Lower lobe of right lung (tissue), 2 donors: Measurements from ENCODE around the gene IMMP2L. TPM values are rescaled to one million over a fixed set of nuclear protein-coding genes. Genes with fewer than 3 reads are reported as not detected.

Experiments used
- ATAC-seq, 2 donors: fragments of 200-7000 bp; cut with Tn5 transposase; one replicate each; pipeline ENCODE4 v1.9.1; 2020 to 2022; ENCODE audit warnings: mild to moderate bottlenecking in 2 of 2, moderate library complexity in 2 of 2
- DNase-seq: peaks from one replicate; pipeline ENCODE4 v3.0.0-alpha.2; 2020
- H3K27ac ChIP-seq: fragments of 200-600 bp; one replicate; pipeline ENCODE4 v1.8.0; 2022
- H3K27me3 ChIP-seq: fragments of 200-600 bp; one replicate; pipeline ENCODE4 v1.8.0; 2022; ENCODE audit warnings: low read depth
- H3K36me3 ChIP-seq: fragments of 200-600 bp; one replicate; pipeline ENCODE4 v1.8.0; 2022; ENCODE audit warnings: mild to moderate bottlenecking
- H3K4me1 ChIP-seq: fragments of 200-600 bp; one replicate; pipeline ENCODE4 v1.8.0; 2022
- H3K4me3 ChIP-seq: fragments of 200-600 bp; one replicate; pipeline ENCODE4 v1.8.0; 2022; ENCODE audit warnings: mild to moderate bottlenecking
- H3K9me3 ChIP-seq: fragments of 200-600 bp; one replicate; pipeline ENCODE4 v1.8.0; 2022
- CTCF ChIP-seq: fragments of 200-600 bp; IDR thresholded peaks from one replicate; pipeline ENCODE4 v1.8.0; 2022; ENCODE audit warnings: antibody characterized with exemption, mild to moderate bottlenecking
- intact Hi-C: fragments of 100-400 bp; cut with DNase I; formaldehyde crosslinking; loops from one replicate; pipeline ENCODE4 v1.11.0; 2022
- total RNA-seq: library from RNA; stranded (reverse); fragmentation: NEBNext Ultra II Directional; extraction: Animal tissue kit (Norgen Biotek cat#: 25700); gene quantifications from one replicate; pipeline ENCODE4 v1.2.1, GENCODE V29; 2021
- donor health status: DM: no; HTN: yes; CAD: no; lungs with severe emphysema.

IMMP2L gene
- total RNA-seq, 1 donor from 2014 or later: 14.7 TPM

- no peak overlapping the region for H3K4me3 ChIP-seq
- ATAC-seq: no peak
- no peaks in the 10 kb centered on the region for H3K36me3 ChIP-seq
- no peaks in the 10 kb centered on the region for H3K9me3 ChIP-seq
- DNase-seq: no peak
- no peak for TF ChIP-seq CTCF
- no peaks in the 10 kb centered on the region for H3K4me1 ChIP-seq
- H3K27me3 ChIP-seq: no peaks in the 10 kb centered on the region
- intact Hi-C loops: no loop called here
- H3K27ac ChIP-seq: no peak overlapping the region
Measured at GRCh38 chr7:110988348-110988747, 573.9 kb downstream of the IMMP2L start.

GRCh38 chr7:110987127-110987693, 575.1 kb downstream of the IMMP2L start:
- TF ChIP-seq CTCF: no peak
- H3K27ac ChIP-seq: no peak overlapping the region
- no peaks in the 10 kb centered on the region for H3K9me3 ChIP-seq
- intact Hi-C loops: no loop called here
- H3K4me3 ChIP-seq: no peak overlapping the region
- DNase-seq (no peak), ATAC-seq (no peak)
- H3K27me3 ChIP-seq: no peaks in the 10 kb centered on the region
- H3K4me1 ChIP-seq: no peaks in the 10 kb centered on the region
- H3K36me3 ChIP-seq: no peaks in the 10 kb centered on the region

GRCh38 chr7:110983822-110984456, 578.4 kb downstream of the IMMP2L start:
- Histone ChIP-seq H3K27me3 (no peaks in the 10 kb centered on the region), H3K9me3 (no peaks in the 10 kb centered on the region), H3K36me3 (no peaks in the 10 kb centered on the region), H3K4me1 (no peaks in the 10 kb centered on the region), H3K4me3 (no peak overlapping the region), H3K27ac (no peak overlapping the region)
- DNase-seq: no peak
- intact Hi-C loops: no loop called here
- no peak for TF ChIP-seq CTCF
- no peak for ATAC-seq

- no peak overlapping the region for H3K4me3 ChIP-seq
- DNase-seq (no peak), ATAC-seq (no peak)
- no peak overlapping the region for H3K27ac ChIP-seq
- no peak for TF ChIP-seq CTCF
- H3K4me1 ChIP-seq: no peaks in the 10 kb centered on the region
- H3K36me3 ChIP-seq: no peaks in the 10 kb centered on the region
- intact Hi-C loops: no loop called here
- no peaks in the 10 kb centered on the region for H3K27me3 ChIP-seq
- H3K9me3 ChIP-seq: no peaks in the 10 kb centered on the region
Measured at GRCh38 chr7:110977127-110977737, 585.1 kb downstream of the IMMP2L start.

- Histone ChIP-seq H3K27ac (no peak overlapping the region), H3K27me3 (no peaks in the 10 kb centered on the region), H3K4me1 (no peaks in the 10 kb centered on the region), H3K4me3 (no peak overlapping the region), H3K9me3 (no peaks in the 10 kb centered on the region), H3K36me3 (no peaks in the 10 kb centered on the region)
- TF ChIP-seq CTCF: no peak
- DNase-seq (no peak), ATAC-seq (no peak)
- intact Hi-C loops: no loop called here
Measured at GRCh38 chr7:110975486-110975885, 586.8 kb downstream of the IMMP2L start.
